ENCODE measurements around the gene TNIP1.
A peak's percentile ranks its signal among the peaks of the same experiment; 100 is the strongest.

The TNIP1 gene

DNA sequence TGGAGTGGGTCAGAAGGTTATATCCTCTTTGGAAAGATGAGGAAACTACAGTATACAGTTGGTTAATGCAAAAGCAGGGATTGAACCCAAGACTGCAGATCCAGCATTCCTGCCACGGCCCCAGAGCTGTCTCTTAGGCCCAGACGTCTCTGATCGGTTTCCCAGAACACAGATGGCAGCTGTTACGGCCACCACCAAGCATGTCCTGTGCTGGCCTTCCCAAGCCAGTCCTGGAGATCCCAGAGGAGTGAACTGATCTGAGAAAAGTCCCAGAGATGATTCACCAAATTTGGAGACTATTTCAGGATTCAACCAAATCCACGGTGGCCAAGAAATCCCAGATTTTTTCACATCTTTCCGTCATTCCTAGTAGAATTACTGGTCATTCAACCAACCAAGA is 20.1 kb downstream of the TNIP1 start:
- Histone ChIP-seq H3K36me3 (ENCODE audit: insufficient read depth, low read length) (peaks cover 48% of the 10 kb centered on the region), H3K27me3 (ENCODE audit: control insufficient read depth in 1 of 2, insufficient read depth in 2 of 2, low read length in 2 of 2) (no peaks in the 10 kb centered on the region), H3K9me3 (ENCODE audit: low read length) (no peaks in the 10 kb centered on the region), H3K4me3 (ENCODE audit: low read depth in 1 of 2, low read length in 2 of 2) (no peak overlapping the region), H3K4me1 (ENCODE audit: insufficient read depth, low read length) (peaks cover 55% of the 10 kb centered on the region), H3K27ac (ENCODE audit: low read depth, low read length) (no peak overlapping the region), H3K9ac (ENCODE audit: low read length) (no peak overlapping the region)

DNA sequence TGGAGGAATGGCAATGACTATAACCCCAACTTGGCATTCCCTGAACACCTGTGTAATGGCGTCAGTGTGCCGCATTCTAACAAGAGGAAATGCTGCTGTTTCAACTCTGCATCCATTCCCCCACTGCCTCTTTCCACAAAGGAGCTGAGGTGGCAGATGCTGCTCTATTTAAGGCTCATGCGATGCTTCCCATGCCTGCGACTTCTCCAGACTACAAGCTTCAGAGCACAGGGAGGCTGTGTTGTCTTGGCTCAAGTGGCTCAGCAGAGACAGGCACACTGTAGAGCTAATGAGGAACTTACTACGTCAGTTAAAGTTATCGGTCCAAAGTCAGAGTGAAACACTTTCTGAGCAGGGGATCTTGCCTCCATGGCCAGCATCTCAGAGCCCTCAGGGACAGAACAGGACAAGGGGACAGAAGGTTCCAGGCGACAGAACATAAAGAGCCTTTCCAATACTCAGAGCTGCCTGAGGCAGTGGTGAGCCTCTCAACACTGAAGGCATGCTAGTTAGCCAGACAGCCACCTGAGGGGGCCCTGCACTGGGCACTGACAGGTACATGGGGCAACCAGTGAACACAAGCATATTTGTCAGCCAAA is 21.8 kb downstream of the TNIP1 start:
- H3K9ac ChIP-seq (ENCODE audit: low read length): no peak overlapping the region
- H3K36me3 ChIP-seq (ENCODE audit: insufficient read depth, low read length): peaks cover 63% of the 10 kb centered on the region
- peaks cover 45% of the 10 kb centered on the region for H3K4me1 ChIP-seq (ENCODE audit: insufficient read depth, low read length)
- H3K4me3 ChIP-seq (ENCODE audit: low read depth in 1 of 2, low read length in 2 of 2): no peak overlapping the region
- H3K9me3 ChIP-seq (ENCODE audit: low read length): no peaks in the 10 kb centered on the region
- no peaks in the 10 kb centered on the region for H3K27me3 ChIP-seq (ENCODE audit: control insufficient read depth in 1 of 2, insufficient read depth in 2 of 2, low read length in 2 of 2)
- H3K27ac ChIP-seq (ENCODE audit: low read depth, low read length): peak overlapping the region; percentile 21

DNA sequence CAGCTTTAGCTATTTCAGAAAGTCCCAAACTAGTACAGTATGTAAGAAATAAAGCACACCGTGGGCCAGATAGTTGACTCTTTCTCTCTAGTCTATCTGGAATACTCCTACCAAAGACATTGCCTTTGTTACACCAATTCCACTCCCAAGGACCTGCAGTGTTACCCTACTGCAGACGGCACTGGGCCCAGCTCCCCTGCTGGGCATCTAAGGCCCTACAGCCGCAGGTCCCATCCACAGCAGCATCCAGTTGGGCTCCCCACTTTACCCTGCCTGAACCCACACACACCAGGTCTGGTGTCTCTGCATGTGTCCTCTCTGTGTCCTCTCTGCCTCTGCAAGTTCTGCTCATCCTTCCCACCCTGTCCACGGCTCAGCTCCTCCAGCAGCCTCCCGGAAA is 22.5 kb downstream of the TNIP1 start:
- Histone ChIP-seq H3K27ac (ENCODE audit: low read depth, low read length) (no peak overlapping the region), H3K9ac (ENCODE audit: low read length) (no peak overlapping the region), H3K4me1 (ENCODE audit: insufficient read depth, low read length) (peaks cover 38% of the 10 kb centered on the region), H3K4me3 (ENCODE audit: low read depth in 1 of 2, low read length in 2 of 2) (no peak overlapping the region), H3K9me3 (ENCODE audit: low read length) (no peaks in the 10 kb centered on the region), H3K27me3 (ENCODE audit: control insufficient read depth in 1 of 2, insufficient read depth in 2 of 2, low read length in 2 of 2) (no peaks in the 10 kb centered on the region), H3K36me3 (ENCODE audit: insufficient read depth, low read length) (peaks cover 68% of the 10 kb centered on the region)

DNA sequence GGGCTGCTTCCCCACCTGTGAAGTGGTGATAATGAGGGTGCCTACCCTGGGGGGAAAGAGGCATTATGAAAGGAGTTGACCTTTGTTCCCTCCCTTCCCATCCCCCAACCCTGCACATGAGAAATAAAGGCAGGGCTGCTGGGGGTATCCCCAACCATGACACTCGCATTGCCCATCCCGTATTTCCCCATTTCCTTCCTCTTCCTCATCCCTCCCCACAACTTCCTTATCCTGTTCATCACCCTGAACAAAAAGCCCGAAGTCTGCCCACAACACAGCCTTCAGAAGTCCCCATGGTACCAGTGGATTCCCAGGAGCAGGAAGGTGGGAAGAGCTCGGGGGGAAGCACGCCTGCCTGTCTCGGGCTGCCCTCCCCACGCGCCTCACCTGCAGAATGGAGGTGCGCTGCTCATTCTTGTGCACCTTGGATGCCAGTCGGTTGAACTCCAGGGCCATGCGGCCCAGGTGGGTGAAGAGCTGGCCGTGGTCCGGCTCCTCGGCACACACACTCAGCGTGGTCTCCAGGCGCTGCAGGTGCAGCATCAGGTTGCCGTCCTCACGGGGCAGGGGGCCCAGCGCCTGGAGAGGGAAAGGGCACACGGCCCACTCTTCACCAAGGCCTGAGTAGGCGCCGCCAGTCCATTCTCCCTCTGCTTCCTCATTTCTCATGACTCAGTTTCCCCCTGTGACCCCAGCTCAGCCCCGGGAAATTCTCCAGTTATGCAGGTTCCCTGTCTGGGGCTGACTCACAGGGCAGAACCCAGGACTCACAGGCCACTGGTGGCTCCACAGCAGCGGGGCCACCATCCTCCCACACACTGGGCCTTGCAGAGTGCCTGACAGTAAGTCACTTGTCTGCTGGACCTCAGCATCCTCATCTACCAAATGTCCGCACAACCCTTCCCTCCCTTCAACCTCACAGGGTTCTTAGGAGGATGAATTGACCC is 24.2 kb downstream of the TNIP1 start:
- Histone ChIP-seq H3K36me3 (ENCODE audit: insufficient read depth, low read length) (peaks cover 60% of the 10 kb centered on the region), H3K9me3 (ENCODE audit: low read length) (no peaks in the 10 kb centered on the region), H3K4me3 (ENCODE audit: low read depth in 1 of 2, low read length in 2 of 2) (no peak overlapping the region), H3K27ac (ENCODE audit: low read depth, low read length) (no peak overlapping the region), H3K4me1 (ENCODE audit: insufficient read depth, low read length) (peaks cover 29% of the 10 kb centered on the region), H3K9ac (ENCODE audit: low read length) (no peak overlapping the region), H3K27me3 (ENCODE audit: control insufficient read depth in 1 of 2, insufficient read depth in 2 of 2, low read length in 2 of 2) (no peaks in the 10 kb centered on the region)

DNA sequence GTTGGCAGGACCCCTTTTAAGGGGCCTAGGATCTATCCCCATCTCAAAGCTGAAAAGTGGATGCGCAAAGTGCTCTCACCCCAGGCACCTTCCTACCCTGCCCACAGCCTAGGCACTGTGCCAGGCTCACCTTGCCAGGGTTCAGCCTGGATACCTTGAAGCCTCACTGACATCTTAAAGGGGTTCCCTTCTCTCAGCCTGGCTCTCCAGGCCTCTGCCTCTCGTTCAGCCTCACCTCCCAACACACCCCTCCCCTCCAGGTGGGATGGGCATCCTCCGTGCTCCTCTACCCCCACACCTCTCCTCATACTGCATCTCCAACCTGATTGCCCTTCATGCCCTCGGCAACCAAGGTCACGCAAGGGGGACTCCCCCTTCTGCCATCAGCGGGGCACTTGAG is 25.5 kb downstream of the TNIP1 start:
- H3K9ac ChIP-seq (ENCODE audit: low read length): no peak overlapping the region
- no peak overlapping the region for H3K27ac ChIP-seq (ENCODE audit: low read depth, low read length)
- H3K9me3 ChIP-seq (ENCODE audit: low read length): no peaks in the 10 kb centered on the region
- peaks cover 22% of the 10 kb centered on the region for H3K4me1 ChIP-seq (ENCODE audit: insufficient read depth, low read length)
- no peak overlapping the region for H3K4me3 ChIP-seq (ENCODE audit: low read depth in 1 of 2, low read length in 2 of 2)
- H3K27me3 ChIP-seq (ENCODE audit: control insufficient read depth in 1 of 2, insufficient read depth in 2 of 2, low read length in 2 of 2): no peaks in the 10 kb centered on the region
- peaks cover 61% of the 10 kb centered on the region for H3K36me3 ChIP-seq (ENCODE audit: insufficient read depth, low read length)

DNA sequence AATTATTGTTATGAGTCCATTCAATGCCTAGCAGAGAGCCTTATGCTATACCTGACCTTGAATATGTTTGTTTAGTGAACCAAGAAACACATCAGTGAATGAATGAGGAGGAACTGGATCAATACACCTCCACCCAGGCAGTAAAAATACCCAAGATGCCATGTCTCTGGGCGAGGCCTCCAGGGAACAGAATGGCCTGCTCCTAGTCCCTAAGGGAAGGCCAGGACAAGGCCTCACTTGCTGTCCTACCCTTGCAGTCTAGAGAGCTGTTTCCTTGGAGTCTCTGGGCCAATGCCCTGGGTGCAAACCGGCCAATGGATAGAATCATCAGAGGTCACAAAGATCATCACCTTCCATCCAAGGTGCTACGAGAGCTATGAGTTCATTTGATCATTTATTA is 26.1 kb downstream of the TNIP1 start:
- H3K36me3 ChIP-seq (ENCODE audit: insufficient read depth, low read length): peaks cover 66% of the 10 kb centered on the region
- no peak overlapping the region for H3K27ac ChIP-seq (ENCODE audit: low read depth, low read length)
- no peaks in the 10 kb centered on the region for H3K9me3 ChIP-seq (ENCODE audit: low read length)
- H3K9ac ChIP-seq (ENCODE audit: low read length): no peak overlapping the region
- H3K4me1 ChIP-seq (ENCODE audit: insufficient read depth, low read length): peaks cover 15% of the 10 kb centered on the region
- no peak overlapping the region for H3K4me3 ChIP-seq (ENCODE audit: low read depth in 1 of 2, low read length in 2 of 2)
- no peaks in the 10 kb centered on the region for H3K27me3 ChIP-seq (ENCODE audit: control insufficient read depth in 1 of 2, insufficient read depth in 2 of 2, low read length in 2 of 2)

DNA sequence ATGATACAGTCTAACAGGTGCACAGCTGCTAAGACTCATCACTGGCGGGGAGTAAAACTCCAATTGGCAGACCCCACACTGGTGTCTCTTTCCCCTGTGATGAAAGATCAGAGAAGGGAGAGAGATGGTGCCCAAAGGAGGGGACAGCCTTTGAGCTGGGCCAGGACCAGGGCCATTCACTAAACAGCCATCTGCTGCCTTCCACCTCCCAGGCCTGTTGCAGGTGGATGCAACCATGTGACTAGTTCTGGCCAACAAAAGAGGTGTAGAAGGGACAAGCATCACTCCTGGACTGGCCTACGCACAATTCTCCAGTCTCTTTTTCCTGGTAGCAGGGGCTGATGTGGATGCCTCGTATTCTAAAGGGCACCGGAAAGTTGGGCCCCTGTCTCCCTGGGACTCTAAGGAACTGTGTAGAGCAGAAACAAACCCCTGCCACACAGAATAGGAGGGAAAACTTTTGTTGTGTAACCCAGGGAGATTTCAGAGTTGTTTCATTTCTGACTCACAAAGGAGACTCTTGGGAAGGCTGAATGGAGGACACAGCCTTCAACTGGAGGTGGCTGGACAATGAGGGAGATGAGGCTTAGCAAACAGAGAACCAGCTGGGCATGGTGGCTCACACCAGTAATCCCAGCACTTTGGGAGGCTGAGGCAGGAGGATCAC is 26.9 kb downstream of the TNIP1 start:
- Histone ChIP-seq H3K9ac (ENCODE audit: low read length) (no peak overlapping the region), H3K4me1 (ENCODE audit: insufficient read depth, low read length) (peaks cover 8% of the 10 kb centered on the region), H3K4me3 (ENCODE audit: low read depth in 1 of 2, low read length in 2 of 2) (no peak overlapping the region), H3K27me3 (ENCODE audit: control insufficient read depth in 1 of 2, insufficient read depth in 2 of 2, low read length in 2 of 2) (no peaks in the 10 kb centered on the region), H3K36me3 (ENCODE audit: insufficient read depth, low read length) (peaks cover 67% of the 10 kb centered on the region), H3K9me3 (ENCODE audit: low read length) (no peaks in the 10 kb centered on the region), H3K27ac (ENCODE audit: low read depth, low read length) (no peak overlapping the region)

DNA sequence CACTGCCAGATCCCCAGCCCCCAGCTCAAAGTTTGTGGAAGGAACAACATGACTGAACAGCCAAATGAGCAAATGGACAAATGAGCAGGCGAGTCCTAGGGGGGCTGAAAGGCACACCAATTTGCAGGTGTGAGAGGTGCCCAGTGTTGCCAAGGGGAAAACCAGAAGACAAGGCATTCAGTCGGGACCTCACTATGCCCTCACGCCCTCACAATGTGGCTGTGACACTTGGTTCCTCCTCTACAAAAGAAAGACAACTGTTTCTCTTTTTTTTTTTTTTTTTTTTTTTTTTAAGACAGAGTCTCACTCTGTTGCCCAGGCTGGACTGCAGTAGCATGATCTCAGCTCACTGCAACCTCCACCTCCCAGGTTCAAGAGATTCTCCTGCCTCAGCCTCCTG is 28.0 kb downstream of the TNIP1 start:
- Histone ChIP-seq H3K4me3 (ENCODE audit: low read depth in 1 of 2, low read length in 2 of 2) (no peak overlapping the region), H3K27me3 (ENCODE audit: control insufficient read depth in 1 of 2, insufficient read depth in 2 of 2, low read length in 2 of 2) (no peaks in the 10 kb centered on the region), H3K27ac (ENCODE audit: low read depth, low read length) (no peak overlapping the region), H3K4me1 (ENCODE audit: insufficient read depth, low read length) (peaks cover 6% of the 10 kb centered on the region), H3K9ac (ENCODE audit: low read length) (no peak overlapping the region), H3K36me3 (ENCODE audit: insufficient read depth, low read length) (peaks cover 71% of the 10 kb centered on the region), H3K9me3 (ENCODE audit: low read length) (no peaks in the 10 kb centered on the region)

DNA sequence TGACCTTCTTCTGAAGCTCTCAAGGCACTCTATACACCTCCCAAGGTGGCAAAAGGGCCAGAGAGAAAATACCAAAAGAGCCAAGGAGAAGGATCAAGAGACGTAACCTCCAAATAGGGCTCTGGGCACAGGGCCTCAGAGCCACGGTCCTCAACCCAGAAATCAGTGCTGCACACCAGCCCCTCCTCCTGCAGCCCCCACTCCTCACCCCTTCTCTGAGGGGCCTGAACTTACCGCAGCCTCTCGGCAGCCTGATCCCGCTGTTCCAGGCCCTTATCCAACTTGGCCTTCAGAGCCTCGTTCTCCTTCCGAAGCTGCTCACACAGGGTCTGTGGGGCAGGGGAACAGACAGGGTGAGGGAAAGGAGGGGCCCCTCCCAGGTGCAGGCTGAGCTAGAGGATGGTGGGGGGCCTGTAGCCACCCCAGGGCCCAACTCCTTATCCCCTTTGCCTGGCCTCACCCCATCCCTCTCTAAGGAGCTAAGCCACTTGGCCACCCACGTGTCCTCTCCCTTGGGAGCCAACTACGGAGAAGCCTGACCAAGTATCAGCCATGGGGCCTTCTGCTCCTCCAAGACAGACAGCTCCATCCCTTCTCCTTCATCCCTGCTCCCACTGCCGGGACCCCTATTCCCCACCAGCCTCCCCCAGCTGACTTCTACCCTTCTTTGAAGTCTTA is 28.8 kb downstream of the TNIP1 start:
- Histone ChIP-seq H3K9me3 (ENCODE audit: low read length) (no peaks in the 10 kb centered on the region), H3K4me1 (ENCODE audit: insufficient read depth, low read length) (peaks cover 6% of the 10 kb centered on the region), H3K36me3 (ENCODE audit: insufficient read depth, low read length) (peaks cover 75% of the 10 kb centered on the region), H3K27ac (ENCODE audit: low read depth, low read length) (peak overlapping the region; percentile 50), H3K4me3 (ENCODE audit: low read depth in 1 of 2, low read length in 2 of 2) (no peak overlapping the region), H3K9ac (ENCODE audit: low read length) (no peak overlapping the region), H3K27me3 (ENCODE audit: control insufficient read depth in 1 of 2, insufficient read depth in 2 of 2, low read length in 2 of 2) (no peaks in the 10 kb centered on the region)

DNA sequence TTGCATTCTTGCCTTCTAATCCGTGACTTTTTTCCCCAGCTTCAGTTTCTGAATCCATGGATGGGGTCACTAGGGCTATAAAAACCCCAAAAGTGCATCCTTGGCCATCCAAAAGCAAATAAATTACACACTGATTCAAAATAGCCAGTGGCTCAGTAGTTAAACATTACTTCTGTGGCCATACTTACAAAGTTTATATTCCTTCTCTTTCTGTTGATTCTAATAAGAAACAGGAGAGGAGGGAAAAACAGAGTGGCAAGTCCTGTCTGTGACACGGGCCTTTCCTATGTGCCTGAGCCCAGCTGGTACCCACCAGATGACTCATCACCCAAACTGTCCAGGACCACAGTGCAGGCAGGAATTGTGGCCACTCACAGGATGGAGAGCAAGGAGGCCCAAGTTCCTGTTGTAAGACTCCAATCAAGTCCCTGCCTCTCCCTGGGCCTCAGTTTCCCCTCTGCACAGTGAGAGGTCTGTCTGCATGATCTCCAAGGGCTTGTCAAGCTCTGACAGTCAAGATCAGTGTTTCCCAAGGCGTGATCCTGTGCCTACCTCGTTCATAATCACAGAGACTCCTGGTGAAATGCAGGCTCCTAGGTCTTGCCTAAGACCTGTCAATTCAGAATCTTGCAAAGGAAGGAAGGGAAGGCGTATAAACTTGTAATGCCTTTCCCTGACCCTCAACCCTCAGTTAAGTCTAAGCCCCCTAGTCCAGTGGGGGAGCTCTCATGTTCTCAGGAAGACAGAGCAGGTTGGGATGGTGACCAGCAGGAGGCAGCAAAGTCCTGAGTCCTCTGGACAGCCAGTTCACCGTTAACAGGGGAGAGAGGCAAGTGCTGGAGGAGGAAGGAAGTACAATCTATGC is 29.5 kb downstream of the TNIP1 start:
- H3K9ac ChIP-seq (ENCODE audit: low read length): no peak overlapping the region
- H3K9me3 ChIP-seq (ENCODE audit: low read length): no peaks in the 10 kb centered on the region
- H3K4me1 ChIP-seq (ENCODE audit: insufficient read depth, low read length): peaks cover 6% of the 10 kb centered on the region
- H3K27ac ChIP-seq (ENCODE audit: low read depth, low read length): peak overlapping the region; percentile 50
- peaks cover 75% of the 10 kb centered on the region for H3K36me3 ChIP-seq (ENCODE audit: insufficient read depth, low read length)
- no peak overlapping the region for H3K4me3 ChIP-seq (ENCODE audit: low read depth in 1 of 2, low read length in 2 of 2)
- no peaks in the 10 kb centered on the region for H3K27me3 ChIP-seq (ENCODE audit: control insufficient read depth in 1 of 2, insufficient read depth in 2 of 2, low read length in 2 of 2)
